Stimulated activated CD8-positive, alpha-beta memory T cell treated with anti-CD3 and anti-CD28 coated beads, Interleukin-2, amount 100 ng/mL, for 48 hours (primary cell): ENCODE data around the gene KLHDC8B.
"Not testable (repeated sequence)": the region's sequence is repeated elsewhere in the genome, so short reads cannot be mapped to it uniquely, and the experiment has no call there.

Experiments used
- DNase-seq, 2 donors: peaks; one replicate each; pipeline ENCODE4 v3.0.0-alpha.2; 2020; ENCODE audit warnings: low read depth in 2 of 2

KLHDC8B gene

GRCh38 chr3:49183873-49184272 lies 12.5 kb downstream of the KLHDC8B start:
- DNase-seq, result no peak

- DNase-seq, result no peak
Measured at GRCh38 chr3:49191741-49192140, 20.3 kb downstream of the KLHDC8B start.

DNA sequence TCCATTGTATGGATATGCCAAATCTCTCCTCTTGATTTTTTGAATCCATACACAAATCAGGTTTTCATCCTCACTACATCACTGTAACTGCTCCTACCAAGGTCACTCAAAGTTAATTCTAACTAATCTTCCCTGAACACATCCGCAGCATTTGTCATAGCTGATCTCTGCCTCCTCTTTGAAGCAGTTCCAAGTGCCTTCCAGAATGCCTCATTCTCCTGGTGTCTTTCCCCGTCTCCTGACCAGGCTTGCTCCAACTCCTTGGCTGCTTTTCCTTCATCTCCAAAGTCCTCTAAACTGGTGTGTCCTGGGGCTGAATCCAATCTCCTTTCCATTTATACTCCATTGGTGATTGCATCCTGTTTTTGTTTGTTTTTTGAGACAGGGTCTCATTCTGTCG lies 26.8 kb downstream of the KLHDC8B start:
- DNase-seq, result no peak

- DNase-seq, result no peak
Measured at GRCh38 chr3:49198611-49199230, 27.3 kb downstream of the KLHDC8B start.

DNA sequence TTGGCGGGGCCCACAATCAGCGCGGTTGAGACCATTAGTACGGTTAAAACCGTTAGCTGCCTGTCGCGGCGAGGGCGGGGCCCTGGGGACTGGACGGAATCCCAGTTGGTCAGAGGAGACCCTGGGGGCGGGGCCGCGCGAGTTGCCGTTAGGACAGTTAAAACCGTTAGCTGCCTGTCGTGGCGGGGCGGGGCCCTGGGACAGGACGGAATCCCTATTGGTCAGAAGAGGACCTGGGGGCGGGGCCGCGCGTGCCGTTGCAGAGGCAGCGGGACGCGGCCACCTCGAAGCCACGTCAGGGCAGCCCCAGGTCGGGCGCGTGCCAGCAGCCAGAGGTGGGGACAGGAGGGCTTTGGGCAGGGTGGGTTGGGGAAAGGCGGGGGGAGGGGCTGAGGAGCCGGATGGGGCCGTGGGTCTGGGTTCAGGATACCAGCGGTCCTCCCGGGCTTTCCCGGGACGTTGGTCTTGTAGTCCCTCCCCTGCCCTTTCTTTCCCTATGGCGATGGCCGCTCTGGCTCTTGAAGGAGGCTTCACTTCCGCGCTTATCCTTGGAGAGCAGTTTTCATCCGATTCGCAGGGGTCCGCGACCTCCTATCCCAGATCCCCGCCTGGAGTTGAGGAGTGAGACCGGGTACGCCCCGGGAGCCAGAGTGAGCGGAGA lies 28.0 kb downstream of the KLHDC8B start:
- peak in 1 of 2 donors; percentile 9 for DNase-seq

GRCh38 chr3:49199900-49200281 lies 28.5 kb downstream of the KLHDC8B start:
- DNase-seq, result no peak

DNA sequence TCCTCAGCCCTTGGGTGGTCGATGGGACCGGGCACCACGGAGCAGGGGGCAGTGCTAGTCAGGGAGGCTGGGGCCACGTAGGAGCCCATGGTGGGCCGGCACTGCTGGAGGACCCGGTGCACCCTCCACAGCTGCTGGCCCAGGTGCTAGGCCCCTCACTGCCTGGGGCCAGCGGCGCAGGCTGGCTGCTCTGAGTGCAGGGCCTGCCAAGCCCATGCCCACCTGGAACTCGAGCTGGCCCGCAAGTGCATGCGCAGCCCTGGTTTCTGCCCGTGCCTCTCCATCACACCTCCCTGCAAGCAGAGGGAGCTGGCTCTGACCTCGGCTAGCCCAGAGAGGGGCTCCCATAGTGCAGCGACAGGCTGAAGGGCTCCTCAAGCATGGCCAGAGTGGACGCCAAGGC lies 42.1 kb downstream of the KLHDC8B start:
- no peak for DNase-seq

DNA sequence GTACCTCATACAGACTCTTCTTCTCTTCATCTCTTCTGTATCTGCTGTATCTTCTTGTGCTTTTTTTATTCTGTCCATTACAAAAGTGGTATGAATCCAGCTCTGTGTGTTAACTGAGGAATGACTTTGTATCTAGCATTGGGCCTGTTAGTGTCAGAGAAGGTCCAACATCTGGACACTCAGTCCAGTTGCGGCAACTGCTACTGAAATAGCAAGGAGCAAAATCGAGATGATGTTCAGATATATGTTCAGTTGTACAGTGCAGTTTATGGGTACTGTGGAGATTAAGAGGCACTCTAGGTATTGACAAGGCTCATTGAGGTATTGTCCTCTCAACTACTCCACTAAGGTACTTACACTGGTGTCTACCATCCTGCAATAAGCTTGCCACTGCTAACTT lies 42.6 kb downstream of the KLHDC8B start:
- DNase-seq, result no peak

DNA sequence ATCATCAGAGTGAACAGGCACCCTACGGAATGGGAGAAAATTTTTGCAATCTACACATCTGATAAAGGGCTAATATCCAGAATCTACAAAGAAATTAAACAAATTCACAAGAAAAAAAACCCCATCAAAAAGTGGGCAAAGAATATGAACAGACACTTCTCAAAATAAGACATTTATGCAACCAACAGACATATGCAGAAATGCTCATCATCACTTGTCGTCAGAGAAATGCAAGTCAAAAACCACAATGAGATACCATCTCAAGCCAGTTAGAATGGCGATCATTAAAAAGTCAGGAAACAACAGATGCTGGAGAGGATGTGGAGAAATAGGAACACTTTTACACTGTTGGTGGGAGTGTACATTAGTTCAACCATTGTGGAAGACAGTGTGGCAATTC lies 45.3 kb downstream of the KLHDC8B start:
- DNase-seq, result not testable (repeated sequence)

GRCh38 chr3:49217108-49217507 lies 45.7 kb downstream of the KLHDC8B start:
- DNase-seq, result not testable (repeated sequence)

DNA sequence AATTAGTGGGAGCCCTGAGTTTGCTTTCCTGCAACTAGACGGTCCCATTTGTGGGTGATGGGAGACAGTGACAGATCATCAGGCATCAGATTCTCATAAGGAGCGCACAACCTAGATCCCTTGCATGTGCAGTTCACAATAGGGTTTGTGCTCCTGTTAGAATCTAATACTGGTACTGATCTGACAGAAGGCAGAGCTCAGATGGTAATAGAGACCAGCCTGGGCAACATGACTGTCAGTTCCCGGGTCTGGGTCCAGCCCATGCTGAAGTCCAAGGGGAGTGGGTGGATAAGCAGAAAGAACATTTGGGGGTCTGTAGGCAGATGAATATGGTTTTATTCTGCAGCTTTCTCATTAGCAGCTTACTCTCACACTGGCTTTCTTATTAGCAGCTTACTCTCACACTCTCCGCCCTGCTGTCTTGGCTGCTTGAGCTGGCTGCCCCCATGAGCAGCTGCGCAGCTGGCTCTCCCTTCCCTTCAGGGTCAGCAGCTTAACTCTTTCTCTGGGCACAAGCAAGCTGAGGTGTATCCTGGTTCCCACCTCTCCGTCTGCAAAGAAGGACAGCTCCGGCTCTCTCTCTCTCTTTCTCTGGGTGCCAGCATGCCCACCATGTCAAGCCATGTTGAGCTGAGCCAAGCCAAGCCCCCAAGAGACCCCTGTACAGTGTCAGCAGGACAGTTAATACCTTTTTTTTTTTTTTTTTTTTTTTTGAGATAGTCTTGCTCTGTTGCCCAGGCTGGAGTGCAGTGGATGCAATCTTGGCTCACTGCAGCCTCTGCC lies 46.5 kb downstream of the KLHDC8B start:
- no peak for DNase-seq

DNA sequence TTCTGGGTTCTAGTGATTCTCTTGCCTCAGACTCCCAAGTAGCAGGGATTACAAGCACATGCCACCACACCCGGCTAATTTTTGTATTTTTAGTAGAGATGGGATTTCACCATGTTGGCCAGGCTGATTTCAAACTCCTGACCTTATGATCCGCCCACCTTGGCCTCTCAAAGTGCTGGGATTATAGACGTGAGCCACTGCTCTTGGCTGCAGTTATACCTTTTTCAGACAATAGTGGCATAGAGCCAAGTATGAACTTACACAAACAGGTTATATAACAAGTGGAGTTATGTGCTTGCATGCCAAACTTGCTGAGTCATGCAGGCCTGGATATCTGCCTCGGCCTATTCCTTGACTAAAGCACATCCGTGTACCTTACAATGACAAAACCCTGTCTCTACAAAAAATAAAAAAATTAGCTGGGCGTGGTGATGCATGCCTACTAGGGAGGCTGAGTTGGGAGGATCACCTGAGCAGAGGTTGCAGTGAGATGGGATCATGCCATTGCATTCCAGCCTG lies 47.1 kb downstream of the KLHDC8B start:
- not testable (repeated sequence) for DNase-seq

- no peak for DNase-seq
Measured at GRCh38 chr3:49219132-49219531, 47.7 kb downstream of the KLHDC8B start.

- DNase-seq, result not testable (repeated sequence)
Measured at GRCh38 chr3:49220985-49221563, 49.7 kb downstream of the KLHDC8B start.

GRCh38 chr3:49222002-49222401 lies 50.6 kb downstream of the KLHDC8B start:
- no peak for DNase-seq
